IMR-90 (cell line): ENCODE results near the gene ZNF19.

Experiments
- BHLHE40 ChIP-seq: fragments of 150-350 bp; IDR thresholded peaks from 2 replicates; pipeline ENCODE4 v1.6.1; 2016; ENCODE audit warnings: mild to moderate bottlenecking, low read depth, low read length
- CEBPB ChIP-seq: IDR thresholded peaks from 2 replicates; pipeline ENCODE4 v1.6.1; 2012; ENCODE audit warnings: low read depth, low read length, improper control_type of control experiment
- CHD1 ChIP-seq: IDR thresholded peaks from 2 replicates; pipeline ENCODE4 v1.6.1; 2012; ENCODE audit warnings: low read depth, low read length, improper control_type of control experiment
- FOS ChIP-seq: fragments of 150-350 bp; IDR thresholded peaks from 2 replicates; pipeline ENCODE4 v1.6.1; 2016; ENCODE audit warnings: low read depth, low read length
- MAZ ChIP-seq: IDR thresholded peaks from 2 replicates; pipeline ENCODE4 v1.6.1; 2012; ENCODE audit warnings: low read depth, mild to moderate bottlenecking, low read length, improper control_type of control experiment, moderate library complexity, borderline replicate concordance
- MXI1 ChIP-seq: IDR thresholded peaks from 2 replicates; pipeline ENCODE4 v1.6.1; 2012; ENCODE audit warnings: low read depth, mild to moderate bottlenecking, low read length, moderate library complexity, borderline replicate concordance
- POLR2A ChIP-seq: IDR thresholded peaks from 2 replicates; pipeline ENCODE4 v1.6.1; 2012; ENCODE audit warnings: mild to moderate bottlenecking, low read depth, low read length
- RAD21 ChIP-seq: IDR thresholded peaks from 2 replicates; pipeline ENCODE4 v1.6.1; 2012; ENCODE audit warnings: low read length, improper control_type of control experiment
- RCOR1 ChIP-seq: IDR thresholded peaks from 2 replicates; pipeline ENCODE4 v1.6.1; 2012; ENCODE audit warnings: mild to moderate bottlenecking, low read length, improper control_type of control experiment; ENCODE audit not compliant: insufficient replicate concordance
- SMC3 ChIP-seq: fragments of 150-350 bp; IDR thresholded peaks from 2 replicates; pipeline ENCODE4 v1.6.1; 2016; ENCODE audit warnings: low read depth, mild to moderate bottlenecking, antibody characterized with exemption, low read length, moderate library complexity
- TF ChIP-seq, protein P1 (sequence below): fragments of 150-350 bp; IDR thresholded peaks from 2 replicates; pipeline ENCODE4 v1.6.1; 2017; ENCODE audit warnings: mild to moderate bottlenecking, antibody characterized with exemption, low read length, low read depth
- TF ChIP-seq, protein P2 (sequence below): conservative IDR thresholded peaks from 2 replicates; pipeline ENCODE4 v1.5.1; 2012; ENCODE audit warnings: mild to moderate bottlenecking, low read depth, low read length, improper control_type of control experiment

DNA sequence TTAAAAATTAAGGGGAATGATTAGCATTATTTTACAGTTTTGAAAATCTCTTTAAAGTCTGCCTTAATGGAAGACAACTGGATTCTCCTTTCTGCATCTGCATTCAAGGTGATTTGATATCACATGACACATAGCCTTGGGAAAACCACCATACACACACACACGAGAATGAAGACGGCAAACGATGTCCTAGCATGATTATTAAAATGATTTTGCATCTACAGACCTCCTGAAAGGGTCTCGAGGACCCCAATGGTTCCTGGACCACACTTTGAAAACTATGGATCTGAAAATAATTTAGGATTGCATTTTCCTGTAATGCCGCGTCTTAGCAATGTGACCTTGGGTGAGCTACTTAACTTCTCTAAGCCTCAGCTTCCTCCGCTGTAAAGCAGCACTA is 25.4 kb upstream of the ZNF19 start:
- TF ChIP-seq POLR2A (no peak), SMC3 (no peak), MXI1 (no peak), BHLHE40 (no peak), FOS (no peak), RAD21 (no peak), RCOR1 (no peak), CEBPB (no peak), MAZ (no peak), CHD1 (no peak)
- TF ChIP-seq, protein P1, sequence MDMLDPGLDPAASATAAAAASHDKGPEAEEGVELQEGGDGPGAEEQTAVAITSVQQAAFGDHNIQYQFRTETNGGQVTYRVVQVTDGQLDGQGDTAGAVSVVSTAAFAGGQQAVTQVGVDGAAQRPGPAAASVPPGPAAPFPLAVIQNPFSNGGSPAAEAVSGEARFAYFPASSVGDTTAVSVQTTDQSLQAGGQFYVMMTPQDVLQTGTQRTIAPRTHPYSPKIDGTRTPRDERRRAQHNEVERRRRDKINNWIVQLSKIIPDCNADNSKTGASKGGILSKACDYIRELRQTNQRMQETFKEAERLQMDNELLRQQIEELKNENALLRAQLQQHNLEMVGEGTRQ = no peak
- TF ChIP-seq, protein P2, sequence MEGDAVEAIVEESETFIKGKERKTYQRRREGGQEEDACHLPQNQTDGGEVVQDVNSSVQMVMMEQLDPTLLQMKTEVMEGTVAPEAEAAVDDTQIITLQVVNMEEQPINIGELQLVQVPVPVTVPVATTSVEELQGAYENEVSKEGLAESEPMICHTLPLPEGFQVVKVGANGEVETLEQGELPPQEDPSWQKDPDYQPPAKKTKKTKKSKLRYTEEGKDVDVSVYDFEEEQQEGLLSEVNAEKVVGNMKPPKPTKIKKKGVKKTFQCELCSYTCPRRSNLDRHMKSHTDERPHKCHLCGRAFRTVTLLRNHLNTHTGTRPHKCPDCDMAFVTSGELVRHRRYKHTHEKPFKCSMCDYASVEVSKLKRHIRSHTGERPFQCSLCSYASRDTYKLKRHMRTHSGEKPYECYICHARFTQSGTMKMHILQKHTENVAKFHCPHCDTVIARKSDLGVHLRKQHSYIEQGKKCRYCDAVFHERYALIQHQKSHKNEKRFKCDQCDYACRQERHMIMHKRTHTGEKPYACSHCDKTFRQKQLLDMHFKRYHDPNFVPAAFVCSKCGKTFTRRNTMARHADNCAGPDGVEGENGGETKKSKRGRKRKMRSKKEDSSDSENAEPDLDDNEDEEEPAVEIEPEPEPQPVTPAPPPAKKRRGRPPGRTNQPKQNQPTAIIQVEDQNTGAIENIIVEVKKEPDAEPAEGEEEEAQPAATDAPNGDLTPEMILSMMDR = no peak
